SW480 (cell line): ENCODE results near the gene ENTR1.
A peak's percentile ranks its signal among the peaks of the same experiment; 100 is the strongest.
"Not testable (repeated sequence)": the region's sequence is repeated elsewhere in the genome, so short reads cannot be mapped to it uniquely, and the experiment has no call there.

Source experiments
- DNase-seq: peaks from one replicate; pipeline ENCODE4 v3.0.0-alpha.2; 2016; ENCODE audit warnings: low spot score

Gene ENTR1

DNA sequence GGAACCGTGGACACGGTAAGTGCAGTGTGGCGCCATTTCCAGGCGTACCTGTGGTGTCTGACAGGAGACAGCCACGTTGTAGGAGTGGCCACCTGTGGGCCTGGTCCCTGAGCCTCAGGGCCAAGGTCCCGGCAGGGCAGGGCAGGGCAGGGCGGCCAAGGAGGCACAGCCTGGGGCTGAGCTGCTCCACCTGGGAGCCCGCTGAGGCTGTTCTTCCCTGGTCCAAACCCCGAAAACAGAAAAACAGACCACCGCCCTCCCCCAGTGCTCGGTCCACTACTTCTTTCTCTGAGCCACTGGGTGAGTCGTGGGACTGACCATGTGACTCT lies 8.6 kb upstream of the ENTR1 start:
- no peak for DNase-seq

DNA sequence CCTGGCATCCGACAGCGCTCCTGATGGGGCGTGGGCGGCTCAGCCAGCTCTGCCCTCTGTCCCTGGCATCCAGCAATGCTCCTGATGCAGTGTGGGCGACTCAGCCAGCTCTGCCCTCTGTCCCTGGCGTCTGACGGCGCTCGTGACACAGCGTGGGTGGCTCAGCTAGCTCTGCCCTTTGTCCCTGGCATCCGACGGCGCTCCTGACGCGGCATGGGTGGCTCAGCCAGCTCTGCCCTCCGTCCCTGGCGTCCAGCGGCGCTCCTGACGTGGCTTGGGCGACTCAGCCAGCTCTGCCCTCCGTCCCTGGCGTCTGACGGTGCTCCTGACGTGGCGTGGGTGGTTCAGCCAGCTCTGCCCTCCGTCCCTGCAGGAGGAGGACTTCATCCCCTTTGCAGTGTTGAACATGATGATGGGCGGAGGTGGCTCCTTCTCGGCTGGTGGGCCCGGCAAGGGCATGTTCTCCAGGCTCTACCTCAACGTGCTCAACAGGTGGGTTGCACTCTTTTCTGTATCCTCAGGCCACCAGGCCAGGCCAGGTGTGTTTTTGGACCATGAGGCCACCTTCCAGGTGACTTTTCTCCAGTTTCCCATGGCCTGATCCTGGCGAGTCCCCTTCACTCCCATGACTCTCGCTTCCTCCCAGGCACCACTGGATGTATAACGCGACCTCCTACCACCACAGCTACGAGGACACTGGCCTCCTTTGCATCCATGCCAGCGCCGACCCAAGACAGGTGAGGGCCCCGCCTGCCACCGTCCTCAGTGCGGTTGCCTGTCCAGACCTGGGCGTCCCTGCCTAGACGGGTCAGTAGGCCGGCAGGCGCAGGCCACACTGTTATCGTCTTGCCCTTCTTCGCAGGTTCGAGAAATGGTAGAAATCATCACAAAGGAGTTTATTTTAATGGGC lies 8.0 kb upstream of the ENTR1 start:
- no peak for DNase-seq

DNA sequence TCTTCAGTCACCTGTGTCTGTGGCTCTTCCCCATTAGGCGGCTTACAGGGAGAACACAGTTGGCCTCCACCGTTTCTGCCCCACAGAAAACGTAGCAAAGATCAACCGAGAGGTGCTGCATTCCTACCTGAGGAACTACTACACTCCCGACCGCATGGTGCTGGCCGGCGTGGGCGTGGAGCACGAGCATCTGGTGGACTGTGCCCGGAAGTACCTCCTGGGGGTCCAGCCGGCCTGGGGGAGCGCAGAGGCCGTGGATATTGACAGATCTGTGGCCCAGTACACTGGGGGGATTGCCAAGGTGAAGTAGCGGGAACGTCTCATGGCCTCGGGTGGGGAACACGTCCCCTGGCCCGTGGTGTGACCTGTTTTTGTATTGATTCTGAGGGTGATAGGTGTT lies 6.5 kb upstream of the ENTR1 start:
- no peak for DNase-seq

DNA sequence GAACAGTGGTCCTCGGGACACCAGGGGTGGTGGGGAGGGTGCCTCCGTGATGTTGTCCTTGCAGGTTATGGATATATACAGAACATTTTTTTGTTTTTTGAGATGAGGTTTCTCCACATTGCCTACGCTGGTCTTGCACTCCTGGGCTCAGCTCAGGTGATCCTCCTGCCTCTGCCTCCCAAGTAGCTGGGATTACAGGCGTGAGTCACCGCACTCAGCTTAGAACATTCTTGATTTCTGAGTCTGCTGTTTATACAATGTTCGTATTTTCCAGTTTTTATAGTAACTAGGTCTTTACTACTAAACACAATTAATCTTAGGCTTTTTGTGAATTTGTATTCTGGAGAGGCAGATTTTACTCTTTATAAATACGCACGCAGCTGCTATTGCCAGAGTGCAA lies 6.0 kb upstream of the ENTR1 start:
- no peak for DNase-seq

DNA sequence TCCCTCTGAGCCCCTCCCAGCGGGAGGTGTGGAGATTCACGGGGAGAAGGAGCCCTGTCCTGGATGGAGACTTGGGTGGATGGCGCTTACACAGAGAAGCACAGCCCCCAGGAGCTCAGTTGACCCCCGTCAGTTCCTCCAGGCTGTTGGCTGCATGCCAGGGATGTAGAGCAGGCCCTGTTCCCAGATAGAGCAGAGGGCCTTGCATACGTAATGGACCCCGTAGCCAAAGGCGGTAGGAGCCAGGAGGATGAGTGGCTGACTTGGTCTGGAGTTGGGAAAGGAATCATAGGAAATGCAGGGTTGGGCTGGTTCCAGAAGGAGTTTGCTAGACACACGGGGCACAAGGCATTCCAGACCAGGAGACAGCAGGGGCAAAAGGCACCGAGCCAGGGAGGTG lies 2.5 kb upstream of the ENTR1 start:
- DNase-seq = no peak

DNA sequence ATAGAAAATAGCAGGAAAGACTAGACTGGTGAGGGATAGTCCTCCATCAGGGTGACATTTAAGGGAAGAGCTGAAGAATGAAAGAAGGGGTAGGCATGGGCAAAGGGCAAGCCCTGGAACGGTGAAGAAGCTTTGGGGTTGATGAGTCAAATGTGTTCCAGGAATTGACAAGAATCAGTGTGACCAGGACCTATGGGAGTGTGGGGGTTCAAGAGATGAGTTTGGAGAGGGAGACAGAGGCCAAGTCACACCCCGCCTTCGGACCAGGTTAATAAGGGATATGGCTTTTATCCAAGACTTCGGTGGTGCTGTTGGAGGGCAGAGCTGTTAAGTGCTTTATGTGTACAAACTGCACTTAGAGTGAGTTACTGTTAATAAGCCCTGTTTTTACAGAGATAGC lies 964 bp upstream of the ENTR1 start:
- DNase-seq = no peak

DNA sequence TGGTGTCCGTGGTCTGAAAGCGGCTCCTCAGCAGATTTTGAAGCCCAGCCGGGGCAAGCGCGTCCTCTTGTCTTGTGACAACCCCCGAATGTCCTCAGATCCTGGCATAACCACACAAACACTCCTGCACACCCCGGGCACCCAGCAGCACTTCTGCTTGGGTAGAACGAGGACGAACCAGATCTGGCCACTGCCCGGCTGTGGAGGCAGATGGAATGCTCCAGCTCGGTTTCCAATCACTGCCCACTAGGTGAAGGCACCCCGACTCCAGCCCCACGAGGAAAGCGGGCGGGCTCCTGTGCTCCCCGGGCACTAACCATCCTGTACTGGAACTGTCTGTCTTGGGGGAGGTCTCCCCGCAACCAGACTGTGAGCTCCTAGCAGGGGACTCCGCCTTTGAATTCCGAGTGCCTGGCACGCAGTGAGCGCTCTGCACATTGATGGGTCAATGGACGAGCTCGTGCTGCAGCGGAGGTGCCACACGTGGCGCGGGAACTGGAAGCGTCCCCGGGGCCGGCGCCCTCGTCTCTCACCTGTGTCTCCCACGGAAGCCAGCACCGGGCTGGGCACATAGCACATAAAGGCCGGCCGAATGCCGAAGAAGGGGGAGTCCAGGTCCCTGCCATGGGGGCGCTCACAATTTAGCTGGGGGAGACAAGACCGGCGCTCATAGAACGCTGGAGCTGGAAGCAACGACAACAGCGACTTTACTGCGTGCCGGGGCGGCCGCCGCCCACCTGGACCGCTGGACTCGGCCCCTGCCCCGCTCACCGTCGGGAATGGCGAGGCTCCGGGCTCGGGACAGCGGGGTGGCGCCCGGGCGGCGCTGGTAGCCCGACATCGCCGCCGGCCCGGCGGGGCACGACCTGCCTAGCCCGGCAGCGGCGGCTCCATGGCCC lies 608 bp downstream of the ENTR1 start:
- no peak for DNase-seq

DNA sequence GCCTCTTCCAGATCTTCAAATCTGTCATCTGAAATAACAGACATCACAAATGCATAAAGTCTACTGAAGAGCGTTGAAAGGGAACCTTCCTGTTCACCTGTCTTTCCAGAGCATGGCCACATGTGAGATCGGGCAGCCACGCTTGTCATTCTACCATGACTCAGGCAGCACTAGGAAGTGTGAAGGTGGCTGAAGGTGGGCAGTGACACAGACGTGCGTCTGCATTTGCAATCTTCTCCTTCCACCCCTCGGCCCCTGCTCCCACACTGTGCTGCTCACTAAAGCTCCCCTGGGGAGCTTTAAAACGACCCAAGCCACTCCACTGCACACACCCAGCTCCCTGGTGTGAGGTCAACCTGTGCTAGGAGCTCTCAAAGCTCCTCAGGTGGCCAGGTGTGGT lies 2.5 kb downstream of the ENTR1 start:
- no peak for DNase-seq

DNA sequence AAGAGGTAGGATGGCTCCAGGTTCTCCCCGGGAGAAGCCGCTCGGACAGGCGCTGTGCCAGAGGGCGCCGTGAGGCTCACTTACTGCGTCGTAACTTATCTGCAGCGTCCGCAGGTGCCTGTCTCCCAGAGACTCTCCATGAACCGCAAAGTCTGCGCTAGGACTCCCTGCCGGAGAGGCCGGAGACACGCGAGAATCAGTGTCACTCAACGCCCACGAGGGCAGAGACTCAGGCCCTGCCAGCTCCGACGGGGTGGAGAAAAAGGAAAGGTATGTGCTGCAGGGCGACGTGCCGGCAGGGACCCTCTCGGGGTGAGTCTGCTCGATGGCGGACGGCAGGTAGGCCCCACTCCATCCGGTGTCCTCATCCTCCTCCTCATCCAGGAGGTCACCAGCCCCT lies 3.4 kb downstream of the ENTR1 start:
- not testable (repeated sequence) for DNase-seq

DNA sequence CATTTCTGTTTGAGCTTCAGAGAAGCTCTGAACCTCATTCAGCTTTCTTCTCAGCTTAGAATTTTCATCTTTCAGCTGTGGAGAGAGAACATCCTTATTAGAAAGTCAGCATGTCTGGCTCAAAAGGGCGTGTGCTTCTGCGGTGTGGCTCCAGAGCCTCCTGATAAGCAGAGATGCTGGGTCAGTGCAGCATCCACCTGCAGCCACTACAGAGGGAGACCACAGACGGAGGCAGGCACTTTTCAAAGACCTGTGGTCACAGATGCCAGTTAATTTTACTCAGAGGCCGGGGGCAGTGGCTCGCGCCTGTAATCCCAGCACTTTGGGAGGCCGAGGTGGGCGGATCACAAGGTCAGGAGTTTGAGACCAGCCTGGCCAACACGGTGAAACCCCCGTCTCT lies 4.5 kb downstream of the ENTR1 start:
- not testable (repeated sequence) for DNase-seq

DNA sequence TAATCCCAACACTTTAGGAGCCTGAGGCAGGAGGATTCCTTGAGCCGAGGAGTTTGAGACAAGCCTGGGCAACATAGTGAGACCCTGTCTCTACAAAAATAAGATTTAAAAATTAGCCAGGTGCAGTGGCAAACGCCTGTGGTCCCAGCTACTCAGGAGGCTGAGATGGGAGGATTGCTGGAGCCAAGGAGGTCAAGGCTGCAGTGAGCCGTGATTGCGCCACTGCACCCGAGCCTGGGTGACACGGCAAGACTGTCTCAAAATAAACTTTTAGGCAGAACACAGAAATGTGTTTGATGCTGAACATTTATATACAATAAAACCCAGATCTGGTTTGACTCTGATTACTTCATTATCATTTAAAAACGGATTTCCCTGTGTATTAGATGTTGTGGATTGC lies 4.9 kb downstream of the ENTR1 start:
- DNase-seq = no peak

DNA sequence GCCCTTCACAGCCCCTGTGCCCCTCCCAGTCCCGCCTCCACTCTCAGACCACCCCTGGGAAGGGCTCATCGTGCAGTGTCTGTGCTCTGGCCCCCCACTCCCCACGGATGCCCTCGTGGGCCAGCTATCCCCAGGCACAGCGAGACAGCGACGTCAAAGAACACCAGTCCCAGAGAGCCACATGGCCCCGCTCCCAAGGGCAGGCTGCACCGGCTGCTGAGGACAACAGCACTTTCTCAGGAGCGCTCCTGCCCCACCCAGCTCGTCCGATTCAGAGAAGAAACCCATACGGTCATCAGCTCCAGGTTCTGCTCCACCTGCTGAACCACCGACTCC lies 5.6 kb downstream of the ENTR1 start:
- DNase-seq = no peak

DNA sequence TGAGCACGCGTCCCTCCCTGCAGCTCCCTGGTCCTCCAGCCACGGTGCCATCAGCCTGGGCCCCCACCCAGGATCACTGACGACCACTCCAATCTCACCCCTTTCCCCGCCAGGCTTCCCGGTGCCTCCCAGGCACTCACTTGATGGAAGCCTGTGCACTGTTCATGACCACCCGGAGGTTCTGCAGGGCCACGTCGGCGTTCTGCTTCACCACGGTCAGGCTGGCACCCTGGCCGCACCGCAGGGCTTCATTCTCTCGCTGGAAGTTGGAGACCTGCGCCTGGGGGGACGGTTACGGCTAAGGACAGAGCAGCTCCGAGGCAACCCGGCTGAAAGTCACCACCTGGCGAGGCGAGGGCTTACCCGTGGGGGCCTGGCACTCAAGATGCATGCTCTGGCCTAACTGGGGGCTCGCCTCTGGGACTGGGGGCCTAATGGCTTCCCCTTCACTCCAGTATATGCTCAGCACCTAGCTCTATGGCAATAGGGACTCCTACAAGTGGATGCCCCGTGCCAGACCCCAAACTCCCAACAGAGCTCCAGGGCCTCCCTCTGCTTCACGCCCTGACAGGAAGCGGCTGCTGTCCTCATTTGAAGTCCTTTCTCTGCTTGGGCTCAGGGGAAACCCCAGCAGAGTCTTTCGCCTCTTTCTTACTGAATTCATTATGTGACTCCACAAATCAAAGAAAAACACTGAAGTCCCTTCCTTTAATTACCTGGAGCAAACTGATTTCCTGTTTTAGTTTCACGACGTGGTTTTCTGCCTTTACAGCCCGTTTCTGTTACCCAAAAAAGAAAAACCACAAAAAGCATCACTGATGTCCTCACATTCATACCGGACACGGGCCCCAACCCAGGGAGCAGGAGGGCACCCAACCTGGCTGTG lies 6.3 kb downstream of the ENTR1 start:
- DNase-seq = no peak

DNA sequence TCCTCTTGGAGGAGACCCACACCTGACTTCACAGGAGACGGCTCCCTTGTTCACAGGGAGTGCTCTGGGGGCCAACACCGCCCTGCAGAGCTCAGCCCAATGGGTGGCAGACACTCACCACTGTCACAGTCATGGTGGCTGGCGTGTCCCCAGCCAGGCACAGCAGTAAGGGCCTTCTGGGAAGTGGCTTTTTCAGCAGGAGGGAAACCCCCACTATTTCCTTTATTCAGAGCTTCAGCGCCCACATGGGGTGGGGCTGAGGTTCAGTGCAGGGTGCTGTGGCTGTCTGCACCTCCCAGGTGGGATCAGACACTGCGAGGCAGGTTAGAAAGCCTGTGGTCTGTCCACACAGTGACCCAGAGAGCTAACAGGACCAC lies 6.9 kb downstream of the ENTR1 start:
- no peak for DNase-seq

DNA sequence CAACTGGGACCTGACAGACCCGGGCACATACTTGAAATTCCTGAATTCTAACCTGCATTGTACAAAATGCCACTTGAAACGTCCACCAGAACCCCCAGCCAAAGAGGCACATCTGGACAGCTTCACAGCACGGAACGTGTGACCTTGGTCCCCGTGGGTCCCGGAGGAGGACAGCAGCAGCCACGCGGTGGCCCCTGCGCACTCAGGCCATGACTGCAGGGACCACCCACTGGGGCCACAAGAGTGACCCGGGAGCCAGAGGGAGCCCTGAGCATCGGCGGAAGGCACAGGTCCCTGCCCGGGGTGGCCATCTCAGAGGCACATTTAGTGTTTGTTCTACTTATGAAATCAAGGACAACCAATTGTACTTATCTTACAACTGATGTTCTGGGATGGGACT lies 8.3 kb downstream of the ENTR1 start:
- DNase-seq = no peak

DNA sequence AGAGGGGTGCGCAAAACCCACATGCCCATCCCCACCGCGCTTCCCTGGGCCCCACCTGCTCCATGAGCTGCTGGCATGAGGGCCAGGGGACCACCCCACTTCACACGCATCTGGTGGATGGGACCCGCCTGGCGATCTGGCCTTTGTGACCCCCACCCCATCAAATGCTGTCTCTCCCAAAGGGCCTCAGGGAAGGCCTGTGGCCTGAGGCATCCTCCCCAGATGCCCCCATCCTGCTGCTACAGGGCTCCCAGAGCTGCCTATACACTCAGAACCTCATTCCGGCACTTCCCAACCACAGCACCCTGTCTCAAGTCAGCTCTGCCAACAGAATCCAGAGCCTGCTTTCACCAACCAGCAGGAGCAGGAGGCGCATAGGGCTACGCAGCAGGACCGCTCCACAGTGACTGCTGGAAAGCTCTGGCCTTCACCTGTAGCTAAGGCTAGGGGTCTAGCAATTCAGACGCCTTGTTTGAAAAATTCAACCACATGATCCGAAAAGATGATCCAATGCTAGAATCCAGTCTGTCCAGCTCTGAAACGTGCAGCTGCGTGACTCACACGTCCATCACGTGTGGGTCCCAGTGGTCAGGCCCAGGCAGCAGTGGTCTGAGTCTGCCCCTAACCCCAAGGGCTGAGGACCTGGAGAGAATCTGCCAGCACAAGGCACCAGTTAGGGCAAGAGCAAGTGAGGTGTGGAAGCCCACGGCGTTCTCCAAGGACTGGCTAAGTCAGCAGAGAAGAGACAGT lies 9.1 kb downstream of the ENTR1 start:
- DNase-seq = no peak

DNA sequence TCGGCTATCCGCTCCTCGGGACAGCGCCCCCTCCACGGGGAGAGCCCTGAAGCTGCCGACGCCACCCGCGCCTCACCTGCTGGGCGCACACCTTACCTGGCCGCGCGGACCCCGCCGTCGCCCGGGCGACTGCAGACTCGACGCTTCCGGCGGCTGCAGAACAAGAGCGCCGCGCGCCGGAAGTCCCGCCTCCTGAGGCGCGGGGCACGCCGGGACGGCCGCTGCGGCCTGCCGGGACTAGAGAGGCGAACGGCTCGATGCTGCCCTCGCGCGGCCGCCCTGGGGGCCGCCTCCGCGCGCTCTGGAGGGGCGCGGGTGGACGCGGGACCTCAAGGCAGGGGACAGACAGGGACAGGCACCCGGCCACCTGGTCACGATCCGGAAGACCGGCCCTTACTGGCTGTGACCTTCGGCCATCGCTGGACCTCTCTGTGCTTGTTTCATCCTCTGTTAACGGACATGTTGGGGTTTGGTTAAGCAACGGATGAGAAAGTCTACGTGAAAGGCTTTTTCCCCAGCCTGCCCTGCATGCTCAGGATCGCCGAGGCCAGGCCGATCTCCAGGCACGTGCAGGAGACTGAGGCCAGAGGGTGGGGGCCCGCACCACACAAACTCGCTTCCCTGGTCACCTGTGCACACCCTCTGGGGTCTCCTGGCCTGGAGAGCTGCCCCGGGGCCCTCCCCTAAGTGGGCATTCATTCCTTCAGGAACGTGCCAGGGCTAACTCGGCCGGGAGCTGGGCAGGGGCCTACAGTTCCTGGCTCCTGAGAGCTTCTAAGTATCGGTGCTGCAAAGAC lies 10.2 kb downstream of the ENTR1 start, which contains the start of gene SNAPC4:
SNAPC4 (minus strand) TSS at position 133 of the 797 bp plus-strand sequence. CDS start 1,742 bp downstream, outside the sequence.
- peak; percentile 86 for DNase-seq

DNA sequence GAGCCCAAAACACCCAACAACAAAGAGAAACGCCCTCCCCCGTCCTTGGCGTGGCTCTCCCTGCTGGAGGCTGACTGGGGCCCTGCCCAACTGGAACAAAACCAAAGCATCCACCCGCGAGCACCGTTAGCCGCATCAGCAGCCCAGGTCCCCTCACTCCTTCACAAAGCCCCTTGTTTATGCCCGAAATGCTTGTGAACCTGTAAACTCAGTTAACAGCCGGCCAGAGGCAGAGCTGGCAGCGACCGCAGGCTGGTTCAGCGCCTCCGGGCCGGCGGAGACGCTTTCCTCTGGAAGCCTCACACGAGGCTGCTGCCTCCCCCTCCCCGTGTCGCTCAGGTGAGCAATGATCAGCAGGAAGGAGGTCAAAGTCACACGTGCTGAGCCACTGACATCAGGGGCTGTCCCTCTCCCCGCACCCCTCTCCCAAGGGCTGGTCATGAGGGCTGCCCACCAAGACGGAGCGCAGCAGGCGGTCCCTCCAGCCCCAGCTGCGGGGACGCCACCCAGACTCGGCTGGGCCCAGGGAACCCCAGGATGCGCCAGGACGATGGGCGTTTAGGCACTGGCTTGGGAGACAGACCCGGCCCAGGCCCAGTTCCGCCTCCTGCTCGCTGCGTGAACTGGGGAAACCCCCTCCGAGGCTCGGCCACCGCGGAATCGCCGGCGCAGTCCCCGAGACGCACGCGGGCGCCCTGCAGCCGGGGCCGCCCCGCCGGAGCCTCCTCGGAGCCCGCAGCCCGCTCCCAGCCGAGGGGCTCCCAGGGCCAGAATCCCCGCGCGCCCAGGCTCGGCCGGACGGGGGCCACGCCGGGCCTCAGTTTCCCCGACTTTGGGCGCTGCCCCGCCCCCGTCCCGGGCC lies 11.0 kb downstream of the ENTR1 start:
- DNase-seq = no peak

DNA sequence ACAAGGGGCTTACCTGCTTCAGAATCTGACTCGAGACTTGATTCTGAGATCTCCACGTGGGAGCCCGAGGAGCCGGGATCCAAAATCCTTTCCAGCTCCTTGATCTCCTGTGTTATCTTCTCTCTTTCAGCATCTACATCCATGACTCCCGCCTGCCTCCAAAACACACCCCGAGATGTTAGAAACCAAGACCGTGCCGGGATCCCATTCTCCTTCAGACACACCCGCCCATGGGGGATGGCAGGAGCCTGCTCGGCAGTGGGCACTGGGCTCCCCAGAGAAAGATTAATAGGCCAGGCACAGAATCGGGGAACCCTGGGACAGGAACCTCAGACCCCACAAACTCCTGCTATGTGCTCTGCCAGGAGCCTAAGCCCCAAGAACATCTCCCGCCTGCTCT lies 12.1 kb downstream of the ENTR1 start:
- DNase-seq = no peak

DNA sequence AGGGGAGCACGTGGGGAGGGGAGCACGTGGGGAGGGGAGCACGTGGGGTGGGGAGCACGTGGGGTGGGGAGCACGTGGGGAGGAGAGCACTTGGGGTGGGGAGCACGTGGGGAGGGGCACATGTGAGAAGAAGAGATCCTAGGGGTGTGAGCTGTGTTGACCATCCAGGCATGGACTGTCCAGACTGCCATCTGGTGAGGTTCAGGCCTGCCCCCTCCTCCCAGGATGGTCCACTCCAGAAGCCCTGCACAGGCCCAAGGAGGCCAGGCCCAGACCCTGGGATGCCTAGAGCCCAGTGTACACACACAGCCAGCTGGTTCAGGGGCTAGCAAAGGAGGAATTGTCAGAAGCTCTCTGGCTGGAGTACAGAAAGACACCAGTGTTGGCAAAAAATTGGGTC lies 12.8 kb downstream of the ENTR1 start:
- DNase-seq = no peak
